Left cardiac atrium (tissue), 4 donors: Measurements from ENCODE around the gene LRRC28. TPM values are rescaled to one million over a fixed set of nuclear protein-coding genes. Genes with fewer than 3 reads are reported as not detected.

Experiments
- ATAC-seq, 2 donors: fragments of 200-7000 bp; cut with Tn5 transposase; one replicate each; pipeline ENCODE4 v1.9.1; 2020; ENCODE audit warnings: mild to moderate bottlenecking in 2 of 2, moderate library complexity in 2 of 2
- DNase-seq: peaks from one replicate; pipeline ENCODE4 v3.0.0-alpha.2; 2020
- intact Hi-C, 2 donors: fragments of 100-400 bp; cut with DNase I; formaldehyde crosslinking; loops; one replicate each; pipeline versions ENCODE4 v1.14.1 to v1.15.1; 2022 to 2023
- total RNA-seq, 2 donors: library from RNA; stranded (reverse); fragmentation: NEBNext Ultra II Directional; extraction: Animal tissue kit (Norgen Biotek cat#: 25700); gene quantifications; one replicate each; pipeline ENCODE4 v1.2.1, GENCODE V29; 2021
- donor health status: DM: no; HTN: yes; CAD: no.
- donor health status: DM: no; HTN: yes; CAD: no; lungs with severe emphysema.
- donor health status: DM: yes; HTN: yes; CAD: no.
- donor health status: Dilated cardiomyopathy.

The LRRC28 gene
- total RNA-seq, 2 donors from 2014 or later: 23.8 to 25.2 TPM

DNA sequence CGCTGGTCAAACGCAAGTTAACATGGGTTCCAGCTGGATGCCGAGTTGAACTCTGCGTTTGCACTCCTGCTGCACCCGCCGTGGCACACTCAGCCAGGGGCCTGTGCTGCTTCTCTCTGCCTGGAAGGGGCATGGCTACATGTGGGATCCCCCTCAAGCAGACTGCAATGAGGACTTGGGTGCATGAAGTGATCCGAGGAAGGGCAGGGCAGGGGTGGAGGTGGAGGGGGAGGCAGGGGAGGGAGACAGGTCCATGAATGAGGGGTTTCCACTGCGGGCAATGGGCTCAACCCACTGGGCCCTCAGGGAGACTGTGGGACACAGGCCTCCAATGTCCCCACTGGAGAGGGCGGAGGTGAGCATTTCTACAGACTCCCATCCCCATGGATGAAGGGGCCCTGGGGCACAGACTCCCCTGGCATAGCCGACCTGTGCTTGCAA is 172.9 kb downstream of the LRRC28 start:
- no peak for DNase-seq
- intact Hi-C loops: no loop called here
- no peak for ATAC-seq

DNA sequence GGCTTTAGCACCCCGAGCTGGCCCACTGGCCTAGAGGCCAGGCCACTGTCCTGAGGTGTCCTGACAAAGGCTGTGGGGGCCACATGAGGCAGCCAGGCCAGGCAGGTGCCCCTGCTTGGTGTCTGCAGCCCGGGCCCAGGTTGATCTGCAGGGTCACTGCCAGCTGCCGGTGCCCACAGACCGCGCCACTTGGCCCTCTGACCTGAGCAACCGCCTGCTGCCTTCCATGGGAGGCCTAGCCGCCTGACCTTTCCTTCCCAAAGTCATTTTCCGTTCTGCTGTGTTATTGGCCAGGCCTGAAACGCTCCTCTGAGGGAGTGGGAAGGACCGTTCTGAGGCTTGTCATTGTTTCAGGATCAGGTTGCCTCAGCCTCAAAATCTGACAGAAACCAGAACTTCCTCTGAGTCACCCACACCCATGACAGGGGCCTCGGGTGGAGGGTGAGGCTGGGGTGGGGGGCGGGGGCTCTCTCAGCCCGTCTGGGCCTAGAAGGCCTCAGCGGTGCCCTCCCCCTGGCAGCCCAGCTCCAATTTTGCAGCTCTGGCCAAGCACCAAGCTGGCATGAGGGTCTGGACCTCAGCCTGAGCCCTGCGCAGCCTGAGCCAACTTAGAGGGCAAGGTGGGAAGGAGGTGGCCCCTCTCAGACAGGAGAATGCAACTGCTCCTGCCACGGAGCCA is 173.8 kb downstream of the LRRC28 start:
- DNase-seq (peak; percentile 70), ATAC-seq (peak; percentile 81 to 92)
- intact Hi-C loops: no loop called here

DNA sequence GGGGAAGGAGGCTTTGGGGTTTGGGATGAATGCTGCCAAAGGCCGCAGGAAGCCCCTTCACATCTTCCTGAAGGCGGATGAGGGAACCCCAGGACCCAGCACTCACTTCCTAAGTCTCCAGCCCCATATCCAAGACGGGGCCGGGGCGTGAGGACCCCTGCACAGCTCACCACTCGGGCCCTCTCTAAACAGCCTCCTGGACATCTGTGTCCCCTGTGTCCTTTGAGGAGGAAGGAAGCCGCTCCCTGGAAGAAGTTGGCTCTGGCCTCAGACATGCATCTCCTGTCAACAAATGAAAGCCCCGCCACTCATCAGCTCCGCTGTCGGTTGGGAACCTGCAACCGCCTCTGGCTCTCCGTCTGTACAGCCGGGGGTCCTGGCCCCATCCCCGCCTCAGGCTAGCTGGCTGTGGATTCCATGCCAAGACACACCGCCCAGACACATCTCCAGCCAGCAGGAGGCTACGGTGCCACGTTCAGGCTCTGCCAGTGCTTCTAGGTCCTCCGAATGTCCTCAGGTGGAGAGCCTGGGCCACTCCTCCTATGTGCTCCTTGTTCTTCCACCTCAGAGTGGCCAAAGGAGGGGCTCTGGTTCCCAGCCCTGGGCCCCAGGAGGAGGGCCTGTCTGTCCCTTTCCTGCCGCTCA is 174.5 kb downstream of the LRRC28 start:
- intact Hi-C loops: no loop called here
- DNase-seq (peak; percentile 70), ATAC-seq (peak; percentile 45 to 57)

DNA sequence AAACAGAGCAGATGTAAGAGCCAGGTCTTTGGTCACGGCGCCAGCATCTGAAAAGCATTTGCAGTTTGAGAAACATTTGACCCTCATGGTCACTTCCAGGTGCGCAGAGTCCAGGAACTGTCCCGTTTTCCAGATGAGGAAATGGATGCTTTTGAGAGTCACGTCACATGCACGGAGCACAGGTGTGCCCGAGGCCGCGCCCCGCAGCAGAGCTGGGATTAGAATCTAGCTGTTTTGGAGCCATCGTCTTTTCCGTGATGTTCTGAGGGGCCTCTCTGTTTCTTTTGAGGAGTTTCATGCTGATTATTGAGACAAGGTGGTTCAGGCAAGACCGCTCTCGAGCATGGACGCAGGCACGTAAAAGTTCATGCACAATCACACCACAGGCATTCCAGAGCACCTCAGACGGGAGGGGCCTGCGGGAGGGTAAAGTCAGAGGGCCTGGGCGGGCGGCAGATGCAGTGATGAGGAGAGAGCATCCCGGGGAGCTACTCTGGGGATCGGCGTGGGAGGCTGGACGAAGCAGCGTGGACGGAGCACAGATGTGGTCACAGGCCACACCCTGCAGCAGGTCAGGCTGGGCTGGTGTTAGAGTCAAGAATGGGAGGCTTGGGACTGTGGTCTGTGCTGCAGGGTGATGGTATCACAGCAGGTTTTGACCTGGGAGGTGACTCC is 175.3 kb downstream of the LRRC28 start:
- intact Hi-C loops: no loop called here

DNA sequence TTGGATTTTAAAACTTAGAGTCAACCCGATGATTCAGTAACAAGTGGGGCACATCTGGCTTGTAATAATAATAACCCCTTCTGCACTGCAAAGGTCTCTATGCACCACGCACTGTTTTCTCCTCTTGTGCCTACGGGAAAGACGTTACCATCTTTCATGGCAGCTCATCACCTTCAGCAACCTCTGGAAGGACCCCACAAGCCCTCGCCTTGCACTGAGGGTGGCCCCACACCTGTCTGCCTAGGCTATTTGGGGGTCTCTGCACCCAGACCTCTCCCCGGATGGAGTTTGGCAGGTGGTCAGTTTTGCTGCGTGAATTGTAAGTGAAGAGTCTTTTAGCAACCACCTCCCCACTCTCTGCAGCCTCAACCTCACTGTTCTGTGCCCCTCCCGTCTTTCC is 175.9 kb downstream of the LRRC28 start:
- intact Hi-C loops: no loop called here
- DNase-seq (no peak), ATAC-seq (no peak)

More for the DNA sequence above, 175.3 kb downstream of the LRRC28 start:
- DNase-seq (no peak), ATAC-seq (no peak)

DNA sequence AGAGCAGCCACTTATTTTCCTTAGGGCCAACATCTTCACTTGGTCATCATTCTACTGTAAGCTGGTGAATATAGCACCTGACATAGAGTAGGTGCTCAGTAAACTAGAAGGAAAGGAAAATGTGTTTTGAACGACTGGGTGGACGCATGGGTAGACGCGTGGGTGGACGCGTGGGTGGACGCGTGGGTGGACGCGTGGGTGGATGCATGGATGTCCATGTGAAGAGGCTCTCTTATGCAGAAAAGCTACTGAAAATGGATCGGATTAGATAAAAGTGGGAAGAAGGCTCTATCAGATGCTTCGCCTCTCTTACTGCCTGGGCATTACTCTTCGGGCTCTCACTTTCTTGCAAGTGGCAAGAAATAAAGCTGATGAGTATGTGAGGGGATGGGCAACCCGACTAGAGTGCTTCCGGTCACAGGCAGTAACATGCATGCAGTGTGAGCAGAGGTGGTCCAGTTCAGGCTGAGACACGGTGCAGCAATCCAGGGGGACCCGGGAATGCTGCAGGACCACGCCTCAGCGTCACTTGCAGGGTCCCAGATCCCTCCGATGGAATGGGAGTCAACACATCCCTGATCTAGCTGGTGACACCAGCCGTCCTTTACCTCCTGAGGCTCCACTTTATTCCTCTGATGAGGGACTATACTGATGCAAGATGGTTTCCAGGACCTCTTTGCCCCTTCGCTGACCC is 176.5 kb downstream of the LRRC28 start:
- DNase-seq (peak; percentile 6), ATAC-seq (no peak)
- intact Hi-C loops: no loop called here

DNA sequence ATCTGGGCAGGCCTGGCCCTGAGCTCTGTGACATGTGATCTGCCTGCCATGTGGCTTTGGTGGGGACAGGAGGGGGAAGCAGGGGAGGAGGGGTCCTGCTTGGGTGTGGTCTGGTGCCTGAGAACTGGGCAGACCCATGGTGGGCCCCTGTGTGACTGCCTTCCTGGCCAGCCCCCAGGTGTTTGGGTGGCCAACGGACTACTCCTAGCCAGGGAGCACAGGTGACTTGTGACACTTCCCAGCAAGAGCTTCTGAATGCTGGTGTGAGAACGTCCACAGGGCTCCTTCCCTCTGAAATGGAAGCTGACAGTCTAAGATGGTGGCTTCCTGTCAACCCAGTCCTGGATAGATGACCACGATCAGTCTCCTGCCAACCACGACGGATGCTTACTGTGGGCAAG is 178.4 kb downstream of the LRRC28 start:
- ATAC-seq (no peak), DNase-seq (peak; percentile 11)
- intact Hi-C loops: no loop called here

DNA sequence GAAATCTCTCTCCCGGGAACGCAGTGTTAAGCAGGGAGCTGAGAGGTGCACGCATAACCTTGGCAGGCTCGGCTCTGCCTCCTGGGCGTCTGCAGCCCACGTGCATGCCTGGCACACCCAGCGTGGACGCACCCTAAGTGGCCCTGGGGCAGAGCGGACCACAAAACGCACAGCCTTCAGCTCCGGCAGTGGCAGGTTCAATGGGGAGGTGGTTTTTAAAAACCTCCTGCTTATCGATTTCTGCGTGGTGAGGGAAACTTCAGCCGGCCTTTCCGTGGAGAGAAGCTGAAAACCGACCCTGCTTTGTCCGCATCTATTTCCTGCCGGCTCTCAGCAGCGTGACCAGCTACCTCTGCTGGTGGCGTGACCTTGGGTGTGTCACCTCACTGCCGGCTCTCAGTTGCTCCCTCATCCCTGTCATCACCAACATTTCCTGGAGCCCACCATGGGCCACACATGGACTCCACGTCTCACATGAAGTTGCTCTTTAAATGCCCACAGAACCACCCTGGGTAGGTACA is 179.7 kb downstream of the LRRC28 start:
- intact Hi-C loops: no loop called here
- ATAC-seq (peak; percentile 41 to 46), DNase-seq (peak; percentile 43)

DNA sequence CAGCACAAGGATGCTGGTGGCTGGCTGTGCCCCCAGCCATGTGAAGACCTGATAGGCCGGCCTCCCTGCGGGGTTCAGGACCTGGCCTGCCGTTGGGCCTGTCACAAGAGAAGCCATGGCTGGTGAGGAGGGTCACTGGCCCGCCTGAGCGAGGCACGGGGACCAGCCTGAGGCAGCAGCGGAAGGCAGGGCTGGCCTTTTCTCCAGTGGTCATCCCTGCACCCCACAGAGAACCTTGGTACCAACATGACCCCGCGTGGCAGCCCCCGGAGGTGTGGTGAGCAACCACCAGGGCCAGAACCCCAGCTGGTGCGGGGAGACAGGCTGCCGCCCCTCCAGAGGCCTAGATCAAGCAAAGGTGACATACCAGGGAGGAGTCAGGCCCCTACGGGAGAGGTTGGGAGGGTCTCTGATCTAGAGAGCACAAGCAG is 180.4 kb downstream of the LRRC28 start:
- DNase-seq: peak; percentile 20
- intact Hi-C loops: no loop called here

DNA sequence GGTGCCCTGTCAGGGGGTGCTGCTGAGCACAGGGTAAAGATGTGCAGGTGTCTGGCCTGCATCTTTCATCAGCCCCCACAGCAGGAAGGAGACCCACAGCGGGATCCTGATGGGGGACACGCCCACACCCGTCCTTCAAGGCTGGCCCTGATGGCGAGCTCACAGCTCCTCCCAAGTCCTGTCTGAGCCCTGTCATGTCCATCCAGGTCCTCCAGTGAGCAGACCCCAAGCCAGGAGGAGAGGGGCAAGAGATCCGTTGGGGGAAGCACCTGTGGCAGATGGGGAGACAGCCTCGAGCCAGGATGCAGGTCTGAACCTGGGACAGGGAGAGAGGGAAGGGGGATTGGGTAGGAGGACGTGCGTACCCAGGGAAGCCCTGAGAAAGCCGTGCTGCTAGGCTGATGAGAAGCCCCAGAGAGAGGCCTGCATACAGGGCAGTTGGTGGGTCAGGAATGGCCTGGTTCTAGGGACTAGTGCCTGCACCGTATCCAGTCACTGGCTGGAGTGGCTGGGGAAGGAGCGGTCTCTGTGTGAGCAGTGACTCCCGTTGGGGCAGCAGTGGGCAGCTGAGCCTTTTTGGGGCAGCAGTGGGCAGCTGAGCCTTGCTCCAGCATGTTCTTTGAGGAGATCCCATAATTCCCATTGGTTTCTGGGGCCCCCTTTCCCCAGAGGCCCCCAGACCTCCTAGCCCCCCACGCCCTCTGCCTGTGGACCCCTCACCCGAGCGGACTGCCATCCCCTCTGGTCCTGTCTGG is 181.2 kb downstream of the LRRC28 start:
- DNase-seq (peak; percentile 17), ATAC-seq (no peak)
- intact Hi-C loops: no loop called here

More for the DNA sequence above, 180.4 kb downstream of the LRRC28 start:
- ATAC-seq: no peak

DNA sequence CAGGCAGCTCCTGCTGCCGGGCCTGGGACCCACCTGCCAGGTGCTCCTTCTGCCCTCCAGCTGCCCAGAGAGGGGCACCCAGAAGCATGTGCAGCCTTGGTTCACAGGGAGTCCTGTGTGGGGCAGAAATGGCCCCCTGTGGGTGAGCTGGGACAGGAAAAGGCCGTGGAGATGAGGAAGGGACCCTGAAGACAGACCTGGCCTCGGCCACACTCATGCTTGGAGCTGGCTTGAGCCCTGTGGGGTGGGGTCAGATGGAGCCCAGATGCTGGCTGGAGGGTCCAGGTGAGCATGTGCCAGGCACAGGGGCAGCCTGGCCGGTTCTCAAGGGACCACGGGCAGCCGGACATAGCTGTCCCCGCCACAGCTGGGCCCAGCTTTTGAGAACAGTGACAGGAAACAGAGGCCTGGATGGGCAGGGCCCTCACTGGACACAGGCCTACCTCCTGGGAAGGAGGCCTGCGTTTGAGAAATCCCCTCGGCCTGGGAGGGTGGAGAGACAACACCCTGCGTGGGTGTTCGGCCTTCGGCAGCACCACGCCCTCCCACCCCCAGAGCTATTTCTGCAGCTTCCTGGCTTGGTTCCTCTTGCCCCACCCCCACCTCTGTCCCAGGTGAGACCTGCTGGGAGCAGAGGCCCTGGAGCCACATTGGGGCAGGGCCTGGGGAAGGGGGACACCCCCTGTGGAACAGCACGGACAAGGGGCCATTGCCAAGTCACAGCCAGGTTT is 181.9 kb downstream of the LRRC28 start:
- DNase-seq (peak; percentile 70), ATAC-seq (peak; percentile 38 to 70)
- intact Hi-C loops: no loop called here

DNA sequence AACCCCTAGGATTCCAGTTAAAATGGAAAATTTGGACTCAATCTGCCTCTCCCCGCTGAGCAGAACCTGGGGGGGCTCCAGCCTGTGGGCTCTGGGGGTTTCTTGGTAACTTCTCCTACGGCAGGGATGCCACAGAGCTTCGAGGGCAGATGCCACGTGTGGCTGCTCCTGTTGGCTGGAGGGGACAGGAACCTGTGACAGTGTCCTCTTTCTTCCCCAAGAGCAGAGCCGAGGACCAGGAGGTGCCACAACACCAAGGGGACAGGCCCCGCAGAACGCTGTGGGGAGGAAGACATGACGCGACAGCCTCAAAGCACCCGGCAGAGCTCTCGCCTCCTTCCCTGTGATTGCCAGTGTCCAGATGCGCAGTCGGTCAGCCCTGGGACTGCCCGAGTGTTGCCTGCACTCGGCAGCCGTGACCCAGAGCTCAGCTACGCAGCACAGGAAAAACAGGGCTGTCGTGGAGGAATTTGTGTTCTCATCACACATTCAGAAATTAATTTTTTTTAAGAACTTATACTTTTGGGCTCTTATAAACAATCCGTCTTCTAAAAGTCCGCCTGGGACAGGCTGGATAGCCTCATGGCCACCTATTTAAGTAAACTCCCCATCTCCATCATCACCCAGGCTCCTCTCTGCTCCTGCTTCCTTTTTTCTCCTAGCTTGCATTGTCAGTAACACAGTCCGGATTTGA is 182.6 kb downstream of the LRRC28 start:
- DNase-seq (peak; percentile 17), ATAC-seq (no peak)
- intact Hi-C loops: no loop called here

DNA sequence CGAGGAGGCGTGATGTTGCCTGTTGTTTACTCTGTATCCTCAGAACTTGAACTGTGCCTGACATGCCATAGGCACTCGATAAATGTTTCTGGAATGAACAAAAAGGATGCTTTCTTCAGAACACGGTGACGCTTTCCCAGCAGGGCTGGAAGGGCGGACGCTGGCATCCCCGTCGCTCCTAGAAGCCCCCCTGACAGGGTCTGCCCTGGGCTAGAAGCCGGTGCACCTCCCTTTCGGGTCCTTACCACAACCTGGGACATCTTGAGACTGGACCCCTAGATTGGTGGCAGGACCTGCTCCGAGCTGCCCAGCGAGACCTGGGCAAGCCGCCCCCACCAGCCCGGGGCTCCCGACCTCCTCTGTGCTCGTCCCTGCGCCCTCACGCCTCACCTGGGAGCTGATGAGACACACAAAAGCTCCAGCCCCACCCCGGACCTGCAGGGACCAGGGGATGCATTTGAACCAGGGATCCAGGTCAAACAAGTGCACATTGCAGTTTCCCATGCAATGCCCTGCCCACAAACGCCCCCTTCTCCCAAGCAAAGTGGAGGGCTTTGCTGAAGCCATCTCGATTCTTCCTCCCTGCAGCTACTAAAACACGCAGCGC is 183.3 kb downstream of the LRRC28 start:
- DNase-seq (peak; percentile 11), ATAC-seq (no peak)
- intact Hi-C loops: no loop called here

DNA sequence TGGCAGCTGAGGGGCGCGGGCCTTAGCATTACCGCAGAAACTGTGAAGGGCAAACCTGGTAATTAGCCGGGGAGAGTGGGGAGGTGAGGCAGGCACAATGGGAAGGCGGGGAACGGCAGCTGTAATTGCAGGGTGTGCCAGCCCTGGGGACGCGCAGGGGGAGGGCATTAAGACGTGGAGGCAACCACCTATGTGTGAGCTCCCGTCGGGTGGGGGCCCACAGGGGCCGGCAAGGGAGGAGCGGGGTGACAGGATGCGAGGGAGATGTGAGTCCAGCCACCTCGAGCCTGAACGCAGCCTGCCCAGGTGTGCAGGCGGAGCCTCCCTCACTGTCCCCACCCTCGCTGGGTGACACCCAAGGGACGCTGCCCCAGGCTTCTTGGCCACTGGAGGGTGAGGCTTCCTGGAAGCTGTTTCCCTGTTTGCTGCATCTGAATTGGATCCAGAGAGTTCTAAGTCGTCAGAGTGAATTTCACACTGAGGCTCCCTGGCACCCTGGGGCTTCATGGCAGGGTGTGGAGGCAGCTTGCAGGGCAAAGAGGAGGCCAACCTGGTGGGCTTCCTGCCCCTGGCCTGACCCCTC is 183.9 kb downstream of the LRRC28 start:
- ATAC-seq: no peak
- no peak for DNase-seq
- intact Hi-C loops: no loop called here

DNA sequence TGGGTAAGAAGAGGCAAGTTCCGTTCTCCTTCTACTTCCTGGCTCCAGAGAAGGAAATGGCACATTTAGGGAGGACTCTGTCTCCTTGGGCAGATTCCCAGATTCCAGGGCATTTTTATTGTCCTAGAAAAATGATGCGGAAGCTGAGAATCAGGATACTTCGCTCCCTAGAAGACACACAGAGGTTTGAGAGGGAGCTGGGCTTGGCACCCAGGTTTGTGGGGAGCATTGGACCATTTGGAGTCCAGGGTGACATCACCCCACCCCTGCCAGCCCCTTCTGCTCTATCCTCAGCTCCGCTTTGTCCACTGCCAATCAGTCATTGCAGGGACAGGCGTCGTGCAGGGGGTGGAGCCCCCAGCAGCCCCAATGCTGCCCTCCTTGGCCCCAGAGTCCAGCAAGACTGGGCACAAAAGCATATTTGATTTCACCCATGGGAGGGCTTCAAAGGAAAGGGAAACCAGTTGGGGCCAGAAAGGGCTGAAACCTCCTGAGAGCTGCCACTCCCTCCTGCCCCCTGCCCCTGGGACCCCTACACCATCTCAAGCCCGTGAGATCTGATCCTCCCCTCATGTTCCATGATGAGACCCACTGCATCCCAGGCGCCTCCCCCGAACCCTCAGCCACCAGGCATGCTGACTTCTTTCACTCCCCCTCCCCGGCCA is 184.7 kb downstream of the LRRC28 start:
- no peak for DNase-seq
- intact Hi-C loops: no loop called here

DNA sequence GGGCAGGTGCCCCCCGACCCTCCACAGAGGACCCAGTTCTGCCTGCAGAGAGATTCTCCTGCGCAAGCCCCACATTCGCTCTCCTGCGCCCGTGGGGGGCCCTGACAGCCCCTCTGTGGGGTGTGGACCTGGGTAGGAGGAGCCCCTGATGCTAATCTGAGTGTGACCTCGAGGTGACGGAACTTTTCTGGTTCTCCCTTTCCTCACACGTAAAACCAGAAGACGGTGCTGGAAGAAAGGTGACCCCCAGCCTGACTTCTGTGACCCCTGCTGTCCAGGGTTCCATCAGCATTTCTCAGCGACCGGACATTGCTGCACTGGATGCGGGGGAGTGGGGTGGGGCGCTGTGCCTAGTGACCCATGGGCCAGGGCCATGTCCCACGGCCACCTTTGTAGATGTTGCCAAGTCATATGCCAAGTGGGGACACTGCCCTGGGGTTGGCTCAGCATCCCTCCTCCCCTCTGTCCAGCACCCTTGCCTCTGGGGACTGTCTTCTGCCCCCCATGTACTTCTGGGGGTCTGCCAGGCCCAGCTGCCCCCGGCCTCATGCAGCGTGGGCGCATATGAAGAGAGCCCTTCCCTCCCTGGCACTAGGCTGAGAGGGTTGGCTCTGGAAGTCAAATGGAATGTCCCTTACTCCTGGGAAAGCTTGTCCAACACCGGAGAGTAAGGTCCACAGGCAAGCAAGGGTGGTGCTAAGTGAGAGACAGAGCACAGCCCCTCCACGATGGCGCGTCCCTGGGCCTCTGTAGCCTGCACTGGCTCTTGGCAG is 185.4 kb downstream of the LRRC28 start:
- intact Hi-C loops: no loop called here
- ATAC-seq (no peak), DNase-seq (no peak)

More for the DNA sequence above, 184.7 kb downstream of the LRRC28 start:
- ATAC-seq: no peak
